ENCODE results near the gene MSMB.

Gene MSMB

DNA sequence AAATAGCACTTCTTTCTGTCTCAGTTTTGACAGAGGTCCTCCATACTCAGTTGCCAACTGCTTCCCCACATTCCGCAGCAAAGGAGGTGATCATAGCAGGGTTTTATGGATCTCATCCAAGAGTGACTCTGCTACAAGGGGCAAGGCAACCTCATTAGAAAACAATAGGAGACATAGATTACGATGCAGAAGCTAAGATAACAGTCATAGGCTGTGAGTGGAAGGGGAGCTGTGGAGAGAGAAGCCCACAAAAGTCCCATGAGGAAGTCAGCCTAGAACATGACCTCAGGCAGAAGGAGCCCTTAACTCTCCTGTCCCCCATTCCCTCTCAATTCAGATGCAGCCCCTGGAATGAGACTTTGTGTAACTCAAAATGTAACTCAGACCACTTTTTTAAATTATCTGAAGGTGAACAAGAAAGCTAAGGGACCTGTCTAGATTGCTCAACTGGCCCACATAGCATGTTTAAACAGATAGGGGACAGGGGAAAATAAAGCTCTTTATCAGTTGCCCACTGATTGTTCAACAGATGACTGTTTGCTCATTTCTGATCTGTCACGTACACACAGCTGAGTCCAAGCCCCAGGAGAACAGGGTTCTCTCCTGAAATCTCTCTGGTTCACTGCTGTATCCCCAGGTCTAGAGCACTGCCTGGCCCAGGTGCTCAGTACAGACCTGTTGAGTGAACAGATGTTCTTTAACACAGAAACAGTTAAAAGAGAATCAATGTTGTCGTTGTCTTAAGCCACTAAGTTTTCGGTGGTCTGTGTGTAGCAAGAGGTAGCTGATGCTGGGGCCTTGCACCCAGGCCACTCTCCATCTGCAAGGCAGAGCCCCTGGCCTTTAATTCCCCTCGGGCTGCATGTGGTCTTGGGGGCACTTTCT, 14.2 kb downstream of the MSMB start:
- no peak for DNase-seq

DNA sequence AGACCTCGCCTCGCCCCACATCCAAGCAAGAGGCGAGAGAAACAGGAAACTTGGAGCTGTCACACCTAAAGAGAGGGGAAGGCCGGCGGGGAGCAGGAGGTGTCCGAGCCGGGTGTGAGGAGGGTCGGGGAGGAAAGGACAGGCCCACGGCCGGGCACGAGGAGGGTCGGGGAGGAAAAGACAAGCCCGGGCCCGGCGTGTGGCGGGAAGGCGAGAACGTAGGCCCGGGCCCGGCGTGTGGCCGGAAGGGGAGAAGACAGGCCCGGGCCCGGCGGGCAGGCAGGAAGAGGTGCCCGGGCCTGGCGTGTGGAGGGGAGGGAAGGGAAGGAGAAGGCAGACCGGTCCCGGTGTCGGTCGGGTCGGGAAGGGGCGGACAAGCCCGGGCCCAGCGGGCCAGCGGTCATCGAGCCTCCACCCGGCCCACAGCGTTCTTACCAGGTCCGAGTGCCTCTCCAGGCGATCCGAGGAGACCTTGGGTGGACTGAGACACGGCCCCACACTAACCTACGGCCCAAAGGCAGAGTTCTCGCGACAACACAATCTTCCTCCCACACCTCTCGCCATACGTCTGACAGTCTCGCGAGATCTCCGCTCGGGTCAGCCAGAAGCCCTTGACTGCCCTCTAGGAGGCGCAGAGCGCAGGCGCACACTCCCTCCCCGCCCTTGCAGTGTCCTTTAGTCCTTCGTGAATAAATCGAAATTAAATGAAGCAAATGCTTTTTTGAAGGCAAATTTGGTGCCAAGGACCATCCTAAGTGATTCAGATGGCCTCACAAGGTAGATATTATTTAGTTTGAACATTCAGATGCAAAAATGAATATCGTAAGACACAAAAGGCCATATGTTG, 15.8 kb downstream of the MSMB start, which contains the start of gene NCOA4:
NCOA4 (minus strand) TSS at position 533 of the 847 bp plus-strand sequence. CDS start 13,943 bp downstream, outside the sequence.
- DNase-seq: peak; percentile 99

- no peak for DNase-seq
Observed at GRCh38 chr10:46029461-46030030, 16.5 kb downstream of the MSMB start.

DNA sequence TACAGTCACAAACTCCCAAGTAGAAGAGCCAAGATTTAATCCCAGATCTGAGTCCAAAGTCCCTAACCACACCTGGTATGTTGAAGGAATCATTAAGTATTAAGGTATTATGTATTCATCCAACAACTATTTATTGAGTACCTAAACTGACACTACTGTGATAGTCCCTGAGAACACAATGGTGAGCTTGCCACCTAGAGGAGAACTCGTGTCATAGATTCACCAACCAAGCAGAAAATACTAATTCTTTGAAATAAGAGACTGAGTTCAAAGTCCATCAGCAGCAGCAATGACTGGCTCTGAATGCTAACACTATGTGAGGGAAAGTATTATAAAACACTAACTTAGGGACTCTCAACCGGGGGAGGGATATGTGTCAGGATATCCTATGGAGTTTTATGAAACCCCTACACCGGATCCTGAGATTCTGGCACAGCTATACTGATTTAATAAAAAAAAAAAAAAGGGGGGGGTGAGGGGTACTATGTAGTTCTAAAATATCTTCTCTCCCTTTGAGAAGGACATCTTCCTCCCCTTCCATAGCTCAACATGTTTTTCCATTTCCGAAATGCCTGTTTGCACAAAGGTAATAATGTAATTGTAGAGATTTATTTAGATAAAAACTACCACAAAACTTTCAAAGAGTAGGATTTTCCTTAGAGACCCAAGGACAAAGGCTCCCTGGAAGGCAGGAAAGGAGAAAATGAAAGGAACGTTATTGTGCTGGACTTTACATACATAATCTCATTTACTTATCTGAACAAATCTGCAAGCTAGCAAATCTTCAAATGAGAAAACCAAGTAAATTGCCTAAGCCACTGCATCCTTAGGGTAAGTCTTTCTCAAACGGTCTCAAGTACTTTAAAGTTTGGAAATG, 17.2 kb downstream of the MSMB start:
- DNase-seq: peak; percentile 68

- no peak for DNase-seq
Observed at GRCh38 chr10:46026106-46026505, 20.0 kb downstream of the MSMB start.

- DNase-seq: no peak
Observed at GRCh38 chr10:46025406-46025805, 20.7 kb downstream of the MSMB start.

- no peak for DNase-seq
Observed at GRCh38 chr10:46024948-46025347, 21.1 kb downstream of the MSMB start.

DNA sequence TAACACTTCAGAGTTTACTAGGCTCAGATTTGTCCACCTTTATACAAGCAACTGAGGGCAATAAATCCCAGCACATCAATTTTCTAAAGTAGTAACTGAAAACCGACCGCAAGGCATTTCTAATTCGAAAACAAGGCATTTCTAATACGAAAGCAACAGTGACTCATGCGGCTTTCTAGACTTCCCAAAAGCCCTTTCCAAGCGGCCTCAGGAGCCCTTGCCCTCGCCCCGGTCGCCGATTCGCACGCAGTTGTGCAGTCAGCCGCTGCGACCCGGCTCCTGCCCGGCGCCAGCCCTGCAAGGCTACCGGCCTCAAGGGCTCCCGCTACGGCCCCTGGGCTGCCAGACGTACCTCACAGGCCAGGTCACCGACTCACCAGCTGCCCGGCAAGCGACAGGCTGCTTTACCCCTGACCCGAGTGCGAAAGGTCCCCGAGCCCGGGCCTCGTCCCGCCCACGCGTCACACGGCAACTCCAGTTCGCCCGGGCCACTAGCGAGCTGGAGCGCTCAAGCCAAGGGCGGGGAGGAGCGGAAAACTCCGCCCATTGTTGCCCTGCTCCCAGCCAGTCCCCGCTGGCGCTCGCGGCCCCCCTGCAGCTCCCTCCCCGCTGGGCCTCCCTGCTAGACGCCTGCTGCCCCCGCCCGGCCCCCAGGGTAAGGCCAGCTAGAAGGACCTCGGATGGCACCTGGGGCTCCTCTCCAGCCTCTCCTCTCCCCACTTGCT, 22.9 kb downstream of the MSMB start:
- peak; percentile 97 for DNase-seq

GRCh38 chr10:46020344-46020657, 25.8 kb downstream of the MSMB start:
- no peak for DNase-seq

- DNase-seq: peak; percentile 70
Observed at GRCh38 chr10:46019569-46020343, 26.3 kb downstream of the MSMB start.

- no peak for DNase-seq
Observed at GRCh38 chr10:46019177-46019528, 26.9 kb downstream of the MSMB start.

GRCh38 chr10:46018453-46019176, 27.5 kb downstream of the MSMB start:
- DNase-seq: peak; percentile 65

GRCh38 chr10:46017733-46018132, 28.3 kb downstream of the MSMB start:
- DNase-seq: no peak

GRCh38 chr10:46016811-46017210, 29.3 kb downstream of the MSMB start:
- DNase-seq: no peak

DNA sequence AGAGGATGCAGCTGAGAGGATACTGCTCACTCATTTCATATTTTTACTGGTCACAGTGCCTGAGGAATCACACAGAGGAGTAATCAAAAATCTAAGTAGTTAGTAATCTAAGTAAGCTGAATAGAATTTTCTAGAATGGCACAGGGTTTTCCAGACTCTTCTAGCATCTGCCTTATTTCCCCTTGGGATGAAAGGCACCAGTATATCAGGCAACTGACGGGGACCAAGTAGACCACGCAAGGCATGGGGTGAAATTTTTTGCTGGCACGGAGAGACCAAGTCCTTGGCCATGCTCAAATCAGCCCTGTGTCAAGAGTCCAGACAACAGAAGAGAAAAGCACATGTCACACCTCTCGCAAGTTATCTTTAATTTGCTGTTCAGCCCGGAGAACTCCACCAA, 29.9 kb downstream of the MSMB start:
- no peak for DNase-seq

DNA sequence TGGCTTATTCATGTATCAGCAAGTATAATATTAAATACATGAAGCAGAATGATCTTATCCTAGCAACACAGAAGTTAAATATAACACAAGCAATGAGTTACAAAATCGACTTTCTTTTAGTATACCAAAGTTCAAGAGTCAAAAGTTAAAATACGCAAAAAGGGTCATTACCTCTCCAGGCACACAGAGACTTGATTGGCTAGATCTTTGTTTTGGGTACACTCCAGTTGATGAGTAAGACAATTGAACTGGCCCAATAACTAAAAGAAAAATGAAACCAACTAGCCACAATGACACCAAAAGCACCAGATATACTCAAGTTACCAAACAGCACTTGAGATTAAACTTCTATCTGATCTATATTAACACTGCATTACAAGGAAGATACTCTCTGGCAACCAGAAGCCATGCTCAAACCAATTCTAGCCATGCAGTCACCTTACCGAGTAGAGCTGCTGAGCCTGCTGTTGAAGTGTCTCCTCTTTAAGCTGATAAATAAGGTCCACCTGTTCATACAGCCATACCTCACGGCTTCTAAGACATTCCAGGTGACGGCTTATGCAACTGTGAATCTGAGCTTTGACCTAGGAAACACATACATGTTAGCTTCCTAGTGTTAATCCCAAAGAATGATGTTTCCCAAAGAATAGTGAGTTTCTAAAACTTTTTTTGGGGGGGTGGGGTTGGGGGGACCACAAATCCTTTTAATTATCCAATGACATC, 31.2 kb downstream of the MSMB start:
- no peak for DNase-seq

DNA sequence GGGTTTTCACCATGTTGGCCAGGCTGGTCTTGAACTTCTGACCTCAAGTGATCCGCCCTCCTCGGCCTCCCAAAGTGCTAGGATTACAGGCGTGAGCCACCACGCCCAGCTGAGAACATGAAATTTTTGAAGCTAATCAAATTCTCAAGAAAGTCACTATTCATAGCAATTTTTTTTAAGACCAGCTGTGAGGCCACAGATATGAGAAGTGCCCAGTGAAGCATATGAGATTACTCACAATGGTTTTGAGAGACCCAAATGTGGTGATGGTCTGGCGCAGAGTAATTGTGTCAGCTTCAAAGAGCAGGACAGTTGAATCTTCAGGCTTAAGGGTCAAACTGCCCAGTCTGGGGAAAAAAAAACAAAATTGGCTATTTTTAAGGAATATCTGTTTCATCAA, 31.9 kb downstream of the MSMB start:
- no peak for DNase-seq

DNA sequence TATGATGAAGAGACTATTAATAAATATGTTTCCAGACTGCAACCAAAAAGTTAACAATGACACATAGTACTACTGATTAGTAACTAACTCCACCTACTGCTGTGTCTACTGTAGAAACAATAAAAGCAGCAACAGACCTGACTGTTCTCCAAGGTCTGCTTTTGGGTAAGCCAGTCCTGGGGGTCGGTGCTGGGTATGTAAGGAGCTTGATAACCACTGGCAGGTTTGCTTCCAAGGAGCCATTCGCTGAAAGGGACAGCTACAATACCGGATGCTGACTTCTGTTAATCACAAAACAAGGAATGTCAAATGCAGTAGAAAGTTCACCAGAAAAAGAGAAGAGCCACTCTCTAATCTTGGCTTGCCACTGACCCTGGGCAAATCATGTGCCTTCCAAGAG, 33.3 kb downstream of the MSMB start:
- no peak for DNase-seq

GRCh38 chr10:46006219-46006618, 39.9 kb downstream of the MSMB start:
- DNase-seq: no peak

DNA sequence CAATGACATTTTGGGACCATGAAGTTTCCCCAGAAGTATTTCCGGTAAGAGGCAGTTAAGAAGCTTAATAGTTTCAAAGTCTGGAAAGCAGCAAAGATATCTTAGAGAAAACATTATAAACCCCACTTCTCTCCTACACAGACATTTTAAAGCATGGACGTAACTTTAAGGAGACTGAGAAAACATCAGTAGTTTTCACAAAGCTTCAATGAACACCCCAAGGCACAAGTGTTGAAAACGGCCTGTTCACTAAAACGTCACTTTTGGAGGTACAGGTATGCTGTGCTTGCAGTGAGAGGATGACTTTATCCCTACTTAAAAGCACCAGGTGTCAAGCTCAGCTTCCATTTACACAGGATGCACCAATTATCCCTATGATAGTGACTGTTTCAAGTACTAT, 40.7 kb downstream of the MSMB start:
- no peak for DNase-seq

Data from suppressor macrophage treated with lipopolysaccharide for 4 hours (primary cell).